Activated CD8-positive, alpha-beta memory T cell treated with anti-CD3 and anti-CD28 coated beads for 1 hour (primary cell): ENCODE data around the gene TUBGCP5.
"Not testable (repeated sequence)": the region's sequence is repeated elsewhere in the genome, so short reads cannot be mapped to it uniquely, and the experiment has no call there.

Experiments
- DNase-seq, 2 donors: peaks; one replicate each; pipeline ENCODE4 v3.0.0-alpha.2; 2020; ENCODE audit warnings: low read depth in 1 of 2; ENCODE audit errors: extremely low read depth in 1 of 2

The TUBGCP5 gene

DNA sequence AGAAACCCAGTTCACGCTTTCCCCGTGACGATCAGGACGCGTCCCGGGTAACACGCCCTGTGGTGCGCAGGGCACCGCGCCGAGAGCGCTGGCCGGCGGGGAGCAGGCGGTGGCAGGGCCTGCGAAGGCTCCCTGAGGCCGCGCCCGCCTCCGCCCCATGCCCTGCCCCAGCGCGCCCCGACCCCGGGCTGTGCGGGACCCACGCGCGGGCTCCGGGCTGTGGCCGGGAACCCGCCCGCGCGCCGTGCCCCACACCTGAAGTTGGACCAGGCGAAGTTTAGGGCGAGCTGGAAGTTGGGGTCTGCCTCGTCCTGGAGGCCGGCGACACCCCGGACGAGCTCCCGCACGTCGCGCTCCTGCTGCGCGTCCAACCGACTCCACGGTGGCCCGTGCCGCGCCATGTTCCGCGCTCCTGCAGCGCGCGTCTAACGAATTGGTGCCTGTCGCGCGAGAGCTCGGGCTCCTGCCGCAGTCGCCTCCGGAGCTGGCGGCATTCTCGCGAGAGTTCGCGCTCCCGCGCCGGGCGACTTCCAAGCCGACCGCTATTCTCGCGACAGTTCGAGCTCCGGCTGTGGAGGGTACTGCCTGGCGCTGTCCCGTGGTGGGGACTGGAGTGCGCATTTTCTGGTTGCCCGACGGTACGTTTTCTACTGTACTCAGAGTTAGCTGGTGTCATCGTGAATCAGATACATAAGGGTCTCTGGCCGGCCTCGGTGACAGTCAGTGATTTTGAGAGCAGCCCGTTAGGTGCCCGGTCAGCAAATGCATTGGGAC is at the start of gene TUBGCP5:
TUBGCP5 (minus strand) TSS at position 427 of the 774 bp plus-strand sequence; CDS start at position 401, 26 bp downstream.
- peak; percentile 88 to 95 for DNase-seq

DNA sequence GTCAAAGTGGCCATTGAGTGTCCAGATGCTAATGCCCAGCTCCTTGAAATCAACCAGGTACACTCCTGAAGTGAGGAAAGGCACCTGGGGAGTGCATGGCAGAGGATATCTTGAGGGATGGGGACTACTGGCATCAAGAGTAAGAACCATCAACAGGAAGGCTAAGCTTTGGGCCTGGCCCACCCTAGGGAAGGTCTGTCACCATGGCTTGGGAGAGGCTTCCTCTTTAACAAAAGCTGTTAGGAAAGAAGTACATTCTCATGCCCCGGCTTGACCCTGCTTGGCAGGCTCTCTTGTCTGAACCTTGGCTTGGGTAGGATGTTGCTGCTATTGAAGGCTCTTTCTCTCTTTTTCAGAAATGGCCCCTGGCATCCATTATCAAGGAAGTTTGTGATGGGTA is 43.7 kb upstream of the TUBGCP5 start:
- DNase-seq = no peak

DNA sequence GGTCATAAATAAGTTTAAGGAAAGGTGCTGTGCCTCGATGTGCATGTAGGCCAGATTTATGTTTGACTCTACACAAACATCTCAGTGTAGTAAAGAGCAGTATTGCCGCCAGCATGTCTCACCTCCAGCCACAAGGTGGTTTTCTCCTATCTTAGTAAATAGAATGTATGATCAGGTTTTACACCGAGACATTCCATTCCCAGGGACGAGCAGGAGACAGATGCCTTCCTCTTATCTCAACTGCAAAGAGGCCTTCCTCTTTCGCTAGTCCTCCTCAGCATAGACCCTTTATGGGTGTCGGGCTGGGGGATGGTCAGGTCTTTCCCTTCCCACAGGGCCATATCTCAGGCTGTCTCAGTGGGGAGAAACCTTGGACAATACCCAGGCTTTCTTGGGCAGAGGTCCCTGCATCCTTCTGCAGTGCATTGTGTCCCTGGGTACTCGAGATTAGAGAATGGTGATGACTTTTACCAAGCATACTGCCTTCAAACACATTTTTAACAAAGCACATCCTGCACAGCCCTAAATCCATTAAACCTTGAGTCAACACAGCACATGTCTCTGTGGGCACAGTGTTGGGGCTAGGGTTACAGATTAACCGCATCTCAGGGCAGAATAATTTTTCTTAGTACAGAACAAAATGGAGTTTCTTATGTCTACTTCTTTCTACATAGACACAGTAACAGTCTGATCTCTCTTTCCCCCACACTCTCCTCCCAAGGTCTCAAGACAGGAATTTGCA is 42.8 kb upstream of the TUBGCP5 start:
- DNase-seq = not testable (repeated sequence)

DNA sequence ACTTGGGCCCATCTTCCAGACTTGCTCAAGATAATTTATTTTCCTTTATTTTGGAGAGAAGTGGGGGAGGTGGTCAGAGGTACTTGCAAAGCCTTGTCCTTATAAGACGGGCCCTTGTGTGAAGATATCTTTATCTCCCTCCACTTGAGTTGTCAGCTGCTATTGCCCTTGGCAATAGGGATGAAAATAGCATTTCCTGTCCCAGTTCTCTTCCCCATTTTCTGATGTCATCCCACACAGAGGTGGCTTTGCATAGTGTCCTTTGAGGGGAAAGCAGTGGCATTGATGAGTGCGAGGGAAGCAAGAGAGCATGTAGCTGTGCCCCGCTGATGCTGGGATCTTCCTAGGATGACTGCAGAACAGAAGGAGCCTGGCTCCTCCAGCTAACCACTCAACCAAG is 41.9 kb upstream of the TUBGCP5 start:
- DNase-seq = no peak

GRCh38 chr15:23079766-23080165 is 40.4 kb upstream of the TUBGCP5 start:
- DNase-seq = no peak

GRCh38 chr15:23075927-23076326 is 36.6 kb upstream of the TUBGCP5 start:
- DNase-seq = no peak

GRCh38 chr15:23074684-23075083 is 35.3 kb upstream of the TUBGCP5 start:
- DNase-seq = no peak

DNA sequence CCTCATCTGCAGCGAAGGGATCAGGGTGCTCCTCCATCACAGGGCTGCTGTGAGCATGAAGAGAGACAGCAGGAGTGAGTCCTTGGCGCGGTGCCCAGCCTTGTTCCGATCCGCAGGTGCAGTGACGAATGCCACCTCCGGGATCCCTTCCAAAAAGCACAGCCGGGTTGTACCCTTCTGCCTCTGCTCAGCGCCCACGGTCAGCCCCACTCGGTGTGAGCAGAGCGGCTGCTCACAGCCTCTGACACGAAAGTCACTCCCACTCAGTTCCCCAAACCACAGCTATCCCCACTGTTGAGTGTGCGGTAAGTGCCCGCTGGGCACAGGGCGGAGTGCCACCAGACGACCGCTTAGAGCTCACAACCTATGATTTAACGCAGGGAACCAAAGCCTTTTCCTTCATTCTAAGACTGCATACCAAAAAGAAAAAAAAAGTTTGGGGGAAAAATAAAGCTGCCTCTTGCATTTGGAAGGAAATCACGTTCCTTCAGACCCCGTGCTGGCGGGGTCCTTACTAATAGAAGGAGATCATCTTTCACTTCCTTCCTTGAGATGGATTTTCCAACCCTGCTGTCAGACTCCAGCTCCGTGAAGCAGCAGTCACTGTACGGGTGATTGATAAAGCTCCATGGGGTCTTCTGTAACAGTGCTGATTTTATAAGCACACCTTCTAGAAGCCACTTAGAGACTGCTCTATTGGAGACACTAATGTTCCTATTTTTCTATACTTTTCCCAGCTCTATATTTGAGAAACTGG is 34.7 kb upstream of the TUBGCP5 start:
- no peak for DNase-seq

GRCh38 chr15:23072633-23073032 is 33.3 kb upstream of the TUBGCP5 start:
- no peak for DNase-seq

- no peak for DNase-seq
Measured at GRCh38 chr15:23069496-23070166, 30.3 kb upstream of the TUBGCP5 start.

- no peak for DNase-seq
Measured at GRCh38 chr15:23067416-23067815, 28.0 kb upstream of the TUBGCP5 start.

- DNase-seq = no peak
Measured at GRCh38 chr15:23065836-23066235, 26.5 kb upstream of the TUBGCP5 start.

DNA sequence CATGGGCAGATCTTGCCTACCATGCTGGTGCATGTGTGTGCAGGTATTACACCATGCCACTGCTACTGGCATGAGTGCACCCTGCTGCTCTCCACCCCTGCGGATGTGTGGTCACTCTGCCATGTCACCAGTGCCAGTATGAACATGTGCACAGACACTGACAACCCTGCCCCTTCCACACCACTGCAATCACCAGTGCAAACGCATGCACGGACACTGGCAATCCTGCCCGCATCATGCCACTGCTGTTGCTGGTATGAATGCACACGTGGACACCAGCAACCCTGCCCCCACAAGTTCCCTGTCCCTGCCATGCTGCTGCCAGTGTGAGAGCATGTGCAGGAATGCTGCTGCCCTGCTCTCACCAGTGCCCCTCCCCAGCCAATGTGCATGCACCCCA is 24.8 kb upstream of the TUBGCP5 start:
- no peak for DNase-seq

DNA sequence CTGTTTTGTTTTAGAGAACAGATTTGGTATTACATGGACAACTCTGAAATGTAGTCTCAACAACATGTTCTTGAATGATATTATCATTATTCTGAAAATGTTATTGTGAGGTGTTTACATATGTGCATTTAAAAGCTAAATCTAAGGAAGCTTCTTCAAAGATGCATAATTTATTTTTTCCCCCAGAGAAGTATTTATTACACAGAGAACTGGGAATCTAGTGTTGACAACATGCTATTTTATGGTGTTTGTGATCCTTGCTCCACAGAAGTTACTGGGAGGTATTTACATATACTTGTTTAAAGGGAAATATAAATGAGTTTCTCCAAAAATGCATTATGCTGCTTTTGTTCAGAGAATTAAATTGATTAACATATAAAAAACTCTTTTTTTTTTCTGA is 18.3 kb upstream of the TUBGCP5 start:
- DNase-seq = no peak

- DNase-seq = no peak
Measured at GRCh38 chr15:23055316-23055715, 15.9 kb upstream of the TUBGCP5 start.

DNA sequence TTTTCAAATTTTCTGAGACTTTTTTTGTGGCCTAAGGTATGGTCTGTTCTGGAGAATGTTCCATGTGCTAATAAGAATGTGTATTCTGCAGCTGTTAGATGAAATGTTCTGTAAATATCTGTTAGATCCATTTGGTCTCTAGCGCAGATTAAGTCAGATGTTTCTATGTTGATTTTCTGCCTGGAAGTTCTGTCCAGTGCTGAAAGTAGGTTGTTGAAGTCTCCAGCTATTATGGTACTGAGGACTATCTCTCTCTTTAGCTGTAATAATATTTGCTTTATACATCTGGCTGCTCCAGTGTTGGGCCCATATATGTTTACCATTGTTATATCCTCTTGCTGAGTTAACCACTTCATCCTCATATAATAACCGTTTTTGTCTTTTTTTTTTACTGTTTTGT is 13.2 kb upstream of the TUBGCP5 start:
- no peak for DNase-seq

DNA sequence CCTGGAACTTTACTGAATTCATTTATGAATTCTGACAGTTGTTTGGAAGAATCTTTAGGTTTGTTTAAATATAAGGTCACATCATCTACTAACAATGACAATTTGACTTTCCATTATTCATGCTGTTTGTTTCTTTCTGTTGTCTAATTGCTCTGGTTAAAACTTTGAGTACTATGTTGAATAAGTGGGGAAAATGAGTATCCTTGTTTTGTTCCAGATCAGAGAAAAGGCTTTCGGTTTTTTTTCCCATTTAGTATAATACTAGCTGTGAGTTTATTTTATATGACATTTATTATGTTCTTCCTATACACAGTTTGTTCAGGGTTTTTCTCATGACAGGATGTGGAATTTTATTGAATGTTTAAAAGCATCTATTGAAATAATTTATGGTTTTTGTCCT is 11.3 kb upstream of the TUBGCP5 start:
- DNase-seq = no peak

GRCh38 chr15:23049984-23050628 is 10.7 kb upstream of the TUBGCP5 start:
- no peak for DNase-seq

- DNase-seq = not testable (repeated sequence)
Measured at GRCh38 chr15:23048572-23049282, 9.4 kb upstream of the TUBGCP5 start.

- not testable (repeated sequence) for DNase-seq
Measured at GRCh38 chr15:23043987-23044386, 4.6 kb upstream of the TUBGCP5 start.
